SJSA1 (cell line): ENCODE results near the gene REM2. TPM values are rescaled to one million over a fixed set of nuclear protein-coding genes. Genes with fewer than 3 reads are reported as not detected.
A peak's percentile ranks its signal among the peaks of the same experiment; 100 is the strongest.

Source experiments
- DNase-seq, 2 experiments: peaks; one replicate each; pipeline ENCODE4 v3.0.0-alpha.2; 2015 to 2020; ENCODE audit warnings: low spot score in 2 of 2, low read depth in 1 of 2
- H3K27ac ChIP-seq: fragments of 250-450 bp; sonication (Bioruptor Pico); 2 replicates; pipeline ENCODE4 v1.5.1; 2020; ENCODE audit warnings: mild to moderate bottlenecking, moderate library complexity
- H3K27me3 ChIP-seq: fragments of 250-450 bp; sonication (Bioruptor Pico); replicated peaks from 2 replicates; pipeline ENCODE4 v1.5.1; 2020; ENCODE audit warnings: mild to moderate bottlenecking, moderate library complexity
- H3K36me3 ChIP-seq: fragments of 250-450 bp; sonication (Bioruptor Pico); 2 replicates; pipeline ENCODE4 v1.5.1; 2020; ENCODE audit warnings: mild to moderate bottlenecking
- H3K4me1 ChIP-seq: fragments of 250-450 bp; sonication (Bioruptor Pico); replicated peaks from 2 replicates; pipeline ENCODE4 v1.6.1; 2021; ENCODE audit warnings: mild to moderate bottlenecking
- H3K4me3 ChIP-seq: fragments of 250-450 bp; sonication (Bioruptor Pico); 2 replicates; pipeline ENCODE4 v1.5.1; 2020; ENCODE audit warnings: mild to moderate bottlenecking
- H3K9me3 ChIP-seq: fragments of 250-450 bp; sonication (Bioruptor Pico); replicated peaks from 2 replicates; pipeline ENCODE4 v1.5.1; 2020; ENCODE audit warnings: mild to moderate bottlenecking
- total RNA-seq: library from RNA; depleted of rRNA; stranded (reverse); fragments of >200 nt; shearing (Covaris generic); gene quantifications from 2 replicates; pipeline ENCODE4 v1.2.3, GENCODE V29; 2014

The REM2 gene
- total RNA-seq, 1 experiment from 2014 or later, result 0.05 TPM

GRCh38 chr14:22875003-22875747 lies 7.8 kb upstream of the REM2 start:
- DNase-seq, result no peak
- H3K27ac ChIP-seq, result no peak overlapping the region
- H3K36me3 ChIP-seq, result peaks cover 47% of the 10 kb centered on the region
- no peak overlapping the region for H3K4me3 ChIP-seq
- H3K9me3 ChIP-seq, result no peaks in the 10 kb centered on the region
- H3K4me1 ChIP-seq, result peaks cover 16% of the 10 kb centered on the region
- no peaks in the 10 kb centered on the region for H3K27me3 ChIP-seq

DNA sequence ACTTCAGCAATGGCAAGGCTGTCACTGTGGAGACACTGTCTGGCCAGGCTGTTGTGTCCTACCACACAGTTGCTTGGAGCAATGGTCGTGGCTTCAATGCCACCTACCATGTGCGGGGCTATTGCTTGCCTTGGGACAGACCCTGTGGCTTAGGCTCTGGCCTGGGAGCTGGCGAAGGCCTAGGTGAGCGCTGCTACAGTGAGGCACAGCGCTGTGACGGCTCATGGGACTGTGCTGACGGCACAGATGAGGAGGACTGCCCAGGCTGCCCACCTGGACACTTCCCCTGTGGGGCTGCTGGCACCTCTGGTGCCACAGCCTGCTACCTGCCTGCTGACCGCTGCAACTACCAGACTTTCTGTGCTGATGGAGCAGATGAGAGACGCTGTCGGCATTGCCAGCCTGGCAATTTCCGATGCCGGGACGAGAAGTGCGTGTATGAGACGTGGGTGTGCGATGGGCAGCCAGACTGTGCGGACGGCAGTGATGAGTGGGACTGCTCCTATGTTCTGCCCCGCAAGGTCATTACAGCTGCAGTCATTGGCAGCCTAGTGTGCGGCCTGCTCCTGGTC lies 7.2 kb upstream of the REM2 start:
- H3K9me3 ChIP-seq, result no peaks in the 10 kb centered on the region
- no peak overlapping the region for H3K27ac ChIP-seq
- H3K4me3 ChIP-seq, result no peak overlapping the region
- no peaks in the 10 kb centered on the region for H3K27me3 ChIP-seq
- DNase-seq, result no peak
- peaks cover 47% of the 10 kb centered on the region for H3K36me3 ChIP-seq
- H3K4me1 ChIP-seq, result peaks cover 11% of the 10 kb centered on the region

- no peak for DNase-seq
- H3K27ac ChIP-seq, result no peak overlapping the region
- no peak overlapping the region for H3K4me3 ChIP-seq
- peaks cover 47% of the 10 kb centered on the region for H3K36me3 ChIP-seq
- H3K27me3 ChIP-seq, result no peaks in the 10 kb centered on the region
- H3K9me3 ChIP-seq, result no peaks in the 10 kb centered on the region
- peaks cover 5% of the 10 kb centered on the region; the same call in 1 of the 2 replicates for H3K4me1 ChIP-seq
Observed at GRCh38 chr14:22877000-22877501, 6.0 kb upstream of the REM2 start.

DNA sequence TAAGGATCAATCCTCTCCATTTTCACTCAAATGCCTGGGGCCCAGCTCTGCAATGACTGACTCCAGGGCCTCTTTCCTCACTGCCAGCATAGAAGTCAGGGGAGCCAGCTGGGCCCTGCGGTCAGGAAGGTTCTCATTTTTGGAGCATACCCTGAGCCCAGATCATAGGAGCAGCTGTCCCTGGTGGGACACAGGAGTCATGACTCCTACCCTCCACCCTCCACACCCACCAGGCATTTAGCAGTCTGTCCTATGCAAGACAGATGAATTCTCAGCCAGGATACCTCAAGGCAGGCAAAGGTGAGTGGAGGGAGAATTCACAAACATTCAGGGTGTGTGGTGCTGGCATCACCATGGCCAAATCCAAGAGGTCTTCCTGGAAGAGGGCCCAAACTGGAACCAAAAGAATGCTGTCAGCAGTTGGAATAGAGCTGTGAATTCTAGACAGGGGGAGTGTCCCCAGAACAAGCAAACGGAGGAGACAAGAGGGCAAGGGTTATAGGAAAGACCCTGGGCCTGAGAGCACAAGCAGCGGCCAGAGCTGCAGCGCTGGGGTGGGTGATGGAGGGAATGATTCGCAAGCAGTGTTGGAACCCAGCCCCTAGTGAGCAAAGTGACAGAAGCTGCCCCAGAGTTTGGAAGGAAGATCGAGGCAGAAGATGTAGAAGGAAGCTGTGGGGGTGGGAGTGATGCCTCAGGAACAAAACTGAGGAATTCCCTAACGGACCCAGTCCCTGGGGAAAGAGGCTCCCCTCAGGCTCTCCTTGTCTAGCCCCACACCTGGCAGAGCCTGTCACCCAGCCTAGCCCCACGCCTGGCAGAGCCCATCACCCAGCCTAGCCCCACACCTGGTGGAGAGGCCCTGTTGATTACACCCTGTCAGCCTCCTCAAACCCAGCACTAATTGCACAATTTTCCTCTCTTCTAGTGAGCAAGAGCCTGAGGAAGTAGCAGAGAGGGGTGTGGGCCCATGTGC lies 4.5 kb upstream of the REM2 start:
- Histone ChIP-seq H3K36me3 (peaks cover 45% of the 10 kb centered on the region), H3K4me3 (no peak overlapping the region), H3K4me1 (no peaks in the 10 kb centered on the region), H3K27ac (no peak overlapping the region), H3K27me3 (no peaks in the 10 kb centered on the region), H3K9me3 (no peaks in the 10 kb centered on the region)
- no peak for DNase-seq

DNA sequence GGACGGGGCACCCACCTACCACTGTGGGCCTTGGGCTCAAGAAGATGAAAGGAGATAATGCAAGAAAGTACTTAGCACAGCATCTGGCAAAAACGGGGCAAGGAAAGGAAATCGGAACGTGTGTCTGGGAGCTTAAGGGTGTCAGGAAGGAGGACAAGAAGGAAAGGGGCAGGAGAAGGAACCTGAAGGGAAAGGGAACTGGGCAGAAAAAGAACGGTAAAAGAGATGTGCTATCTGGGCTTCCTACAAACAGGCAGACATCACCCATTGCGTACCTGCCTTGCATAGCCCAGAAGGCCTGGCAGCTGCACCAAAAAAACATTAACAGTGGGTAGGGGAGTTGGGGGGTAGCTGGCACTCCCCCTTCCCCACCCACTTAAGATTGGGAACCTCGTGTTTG lies 958 bp upstream of the REM2 start:
- Histone ChIP-seq H3K9me3 (no peaks in the 10 kb centered on the region), H3K4me3 (no peak overlapping the region), H3K27me3 (no peaks in the 10 kb centered on the region), H3K36me3 (peaks cover 12% of the 10 kb centered on the region), H3K4me1 (peaks cover 7% of the 10 kb centered on the region), H3K27ac (no peak overlapping the region)
- DNase-seq, result no peak

DNA sequence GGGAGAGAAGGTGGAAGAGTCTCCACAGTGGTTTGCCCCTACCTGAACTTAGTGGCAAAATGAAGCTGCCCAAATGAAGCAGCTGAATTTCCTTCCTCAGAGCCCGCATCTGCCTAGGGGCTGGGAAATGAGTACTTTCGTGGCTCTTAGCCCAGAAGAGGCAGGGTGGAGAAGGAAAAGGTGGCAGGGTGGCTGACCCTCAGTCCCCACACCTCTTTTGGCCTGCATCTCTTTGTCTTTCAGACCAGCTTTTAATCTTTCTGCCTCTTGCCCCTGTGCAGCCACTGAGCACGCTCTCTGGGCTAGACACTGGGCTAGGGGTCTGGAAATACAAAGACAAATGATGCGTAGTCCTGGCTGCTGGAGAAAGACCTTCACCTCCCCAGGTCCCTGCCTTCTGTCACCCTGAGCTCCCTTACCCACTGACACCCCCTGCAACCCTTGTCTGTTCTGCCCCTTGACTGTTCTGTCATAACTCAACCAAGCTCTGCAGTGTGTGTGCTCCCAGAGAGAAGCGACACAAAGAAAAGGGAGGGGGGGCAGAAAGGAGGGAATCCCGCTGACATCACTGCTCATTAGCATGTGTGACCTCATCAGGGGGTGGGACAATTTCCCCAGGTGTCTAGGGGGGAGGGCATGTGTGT lies 371 bp upstream of the REM2 start:
- Histone ChIP-seq H3K27ac (no peak overlapping the region), H3K4me1 (peaks cover 8% of the 10 kb centered on the region), H3K36me3 (peaks cover 6% of the 10 kb centered on the region), H3K9me3 (no peaks in the 10 kb centered on the region), H3K4me3 (no peak overlapping the region), H3K27me3 (no peaks in the 10 kb centered on the region)
- DNase-seq, result no peak

- no peaks in the 10 kb centered on the region for H3K27me3 ChIP-seq
- DNase-seq, result no peak
- no peak overlapping the region for H3K4me3 ChIP-seq
- no peak overlapping the region for H3K27ac ChIP-seq
- no peaks in the 10 kb centered on the region for H3K9me3 ChIP-seq
- peaks cover 3% of the 10 kb centered on the region; the same call in 1 of the 2 replicates for H3K36me3 ChIP-seq
- peaks cover 13% of the 10 kb centered on the region for H3K4me1 ChIP-seq
Observed at GRCh38 chr14:22884076-22884737, 1.2 kb downstream of the REM2 start.

DNA sequence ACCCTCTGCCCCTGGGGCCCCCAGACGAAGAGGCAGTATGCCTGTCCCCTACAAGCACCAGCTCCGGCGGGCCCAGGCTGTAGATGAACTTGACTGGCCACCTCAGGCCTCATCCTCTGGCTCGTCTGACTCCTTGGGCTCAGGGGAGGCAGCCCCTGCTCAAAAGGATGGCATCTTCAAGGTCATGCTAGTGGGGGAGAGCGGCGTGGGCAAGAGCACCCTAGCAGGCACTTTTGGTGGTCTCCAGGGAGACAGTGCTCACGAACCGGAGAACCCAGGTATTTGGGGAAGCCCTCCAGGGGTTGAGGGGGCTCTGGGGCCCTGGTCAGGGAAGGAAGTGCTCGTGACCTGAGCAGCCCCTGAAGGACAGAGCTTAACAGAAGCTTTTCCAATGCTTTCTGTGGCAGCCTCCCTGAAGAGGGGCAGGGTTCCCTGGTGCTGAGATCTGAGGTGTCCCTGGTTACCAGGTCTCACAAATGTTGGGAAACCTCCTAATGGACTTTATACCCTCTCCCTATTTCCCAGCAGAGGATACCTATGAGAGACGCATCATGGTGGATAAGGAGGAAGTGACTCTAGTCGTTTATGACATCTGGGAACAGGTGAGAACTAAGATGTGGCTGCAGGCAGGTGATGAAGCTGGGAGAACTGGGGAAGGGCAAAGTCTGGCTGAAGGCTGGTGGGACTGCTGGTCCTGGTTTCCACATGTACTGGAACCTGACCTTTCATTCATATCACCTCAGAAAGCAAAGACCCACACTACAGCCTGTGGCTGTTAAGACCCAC lies 1.9 kb downstream of the REM2 start:
- peaks cover 3% of the 10 kb centered on the region; the same call in 1 of the 2 replicates for H3K36me3 ChIP-seq
- peaks cover 13% of the 10 kb centered on the region for H3K4me1 ChIP-seq
- H3K27me3 ChIP-seq, result no peaks in the 10 kb centered on the region
- no peak overlapping the region for H3K4me3 ChIP-seq
- H3K9me3 ChIP-seq, result no peaks in the 10 kb centered on the region
- H3K27ac ChIP-seq, result no peak overlapping the region
- DNase-seq, result no peak

- H3K4me3 ChIP-seq, result no peak overlapping the region
- DNase-seq, result no peak
- H3K27ac ChIP-seq, result no peak overlapping the region
- H3K4me1 ChIP-seq, result peaks cover 13% of the 10 kb centered on the region
- peaks cover 3% of the 10 kb centered on the region; the same call in 1 of the 2 replicates for H3K36me3 ChIP-seq
- no peaks in the 10 kb centered on the region for H3K27me3 ChIP-seq
- H3K9me3 ChIP-seq, result no peaks in the 10 kb centered on the region
Observed at GRCh38 chr14:22885975-22886374, 3.0 kb downstream of the REM2 start.

- Histone ChIP-seq H3K4me3 (peak overlapping the region; percentile 44), H3K9me3 (no peaks in the 10 kb centered on the region), H3K27ac (no peak overlapping the region), H3K36me3 (peaks cover 3% of the 10 kb centered on the region; the same call in 1 of the 2 replicates), H3K4me1 (peaks cover 13% of the 10 kb centered on the region), H3K27me3 (no peaks in the 10 kb centered on the region)
- DNase-seq, result peak; percentile 54 to 76
Observed at GRCh38 chr14:22886500-22887259, 3.7 kb downstream of the REM2 start.

GRCh38 chr14:22887260-22887989 lies 4.4 kb downstream of the REM2 start:
- peaks cover 3% of the 10 kb centered on the region; the same call in 1 of the 2 replicates for H3K36me3 ChIP-seq
- no peak overlapping the region for H3K27ac ChIP-seq
- H3K27me3 ChIP-seq, result no peaks in the 10 kb centered on the region
- DNase-seq, result peak in 1 of 2 experiments; percentile 66
- no peaks in the 10 kb centered on the region for H3K9me3 ChIP-seq
- peaks cover 13% of the 10 kb centered on the region for H3K4me1 ChIP-seq
- peak overlapping the region; percentile 44 for H3K4me3 ChIP-seq
